22Rv1 (cell line): ENCODE data around the gene CEP131.

Source experiments
- CTCF ChIP-seq: fragments of 450-650 bp; IDR thresholded peaks from 2 replicates; pipeline ENCODE4 v1.5.1; 2017; ENCODE audit warnings: mild to moderate bottlenecking
- ZFX ChIP-seq: fragments of 450-650 bp; IDR thresholded peaks from 2 replicates; pipeline ENCODE4 v1.6.1; 2017; ENCODE audit warnings: antibody characterized with exemption, borderline replicate concordance

- TF ChIP-seq CTCF (no peak), ZFX (no peak)
Observed at GRCh38 chr17:81183316-81183715, 39.4 kb downstream of the CEP131 start.
